ENCODE data around the gene PHOX2A. TPM values are rescaled to one million over a fixed set of nuclear protein-coding genes. Genes with fewer than 3 reads are reported as not detected.

PHOX2A gene
- total RNA-seq, 6 experiments from 2014 or later: not detected

- Histone ChIP-seq H3K27me3 (no peaks in the 10 kb centered on the region), H3K4me1 (peaks cover 0 to 9% (median 0%) of the 10 kb centered on the region in 4 donors), H3K27ac (peak overlapping the region; percentile 75 to 94 (median 90)), H3K9me3 (no peaks in the 10 kb centered on the region), H3K4me3 (peak overlapping the region; percentile 77 to 88 (median 88)), H3K36me3 (no peaks in the 10 kb centered on the region)
- TF ChIP-seq POLR2A (IDR thresholded peaks at IDR 0.05) (peak; percentile 67), CTCF (IDR thresholded peaks at IDR 0.05) (peak in 3 of 4 donors; percentile 23 to 38 (median 28))
- intact Hi-C loops (cut with DNase I): no loop called here
- DNase-seq (peak; percentile 95 to 97 (median 95)), ATAC-seq (peak; percentile 88 to 91 (median 90))
- 2% methylated on average over 6 of the region's 47 CpGs for WGBS (ENCODE audit: insufficient coverage, low coverage, low lambda C conversion rate, missing lambda C conversion rate)
Measured at GRCh38 chr11:72222907-72223614, 20.9 kb downstream of the PHOX2A start.

GRCh38 chr11:72222106-72222891 is 21.7 kb downstream of the PHOX2A start:
- peak overlapping the region; percentile 77 to 88 (median 88) for H3K4me3 ChIP-seq
- intact Hi-C loops (cut with DNase I): no loop called here
- ATAC-seq (no peak), DNase-seq (no peak)
- 70% methylated on average over 3 of the region's 6 CpGs for WGBS (ENCODE audit: insufficient coverage, low coverage, low lambda C conversion rate, missing lambda C conversion rate)
- TF ChIP-seq POLR2A (IDR thresholded peaks at IDR 0.05) (no peak), CTCF (IDR thresholded peaks at IDR 0.05) (no peak)
- no peaks in the 10 kb centered on the region for H3K27me3 ChIP-seq
- H3K9me3 ChIP-seq: no peaks in the 10 kb centered on the region
- H3K36me3 ChIP-seq: no peaks in the 10 kb centered on the region
- H3K4me1 ChIP-seq: peaks cover 0 to 9% (median 0%) of the 10 kb centered on the region in 4 donors
- peak overlapping the region; percentile 75 to 94 (median 90) for H3K27ac ChIP-seq

GRCh38 chr11:72221386-72222075 is 22.4 kb downstream of the PHOX2A start:
- ATAC-seq (no peak), DNase-seq (no peak)
- Histone ChIP-seq H3K9me3 (no peaks in the 10 kb centered on the region), H3K27ac (no peak overlapping the region), H3K4me3 (no peak overlapping the region), H3K36me3 (no peaks in the 10 kb centered on the region), H3K4me1 (peaks cover 0 to 9% (median 0%) of the 10 kb centered on the region in 4 donors), H3K27me3 (no peaks in the 10 kb centered on the region)
- intact Hi-C loops (cut with DNase I): no loop called here
- WGBS (ENCODE audit: insufficient coverage, low coverage, low lambda C conversion rate, missing lambda C conversion rate): 100% methylated on average over 1 of the region's 7 CpGs
- TF ChIP-seq CTCF (IDR thresholded peaks at IDR 0.05) (no peak), POLR2A (IDR thresholded peaks at IDR 0.05) (no peak)

GRCh38 chr11:72220696-72221363 is 23.1 kb downstream of the PHOX2A start:
- Histone ChIP-seq H3K27ac (no peak overlapping the region), H3K27me3 (no peaks in the 10 kb centered on the region), H3K36me3 (no peaks in the 10 kb centered on the region), H3K4me1 (peaks cover 0 to 9% (median 0%) of the 10 kb centered on the region in 4 donors), H3K4me3 (no peak overlapping the region), H3K9me3 (no peaks in the 10 kb centered on the region)
- TF ChIP-seq CTCF (IDR thresholded peaks at IDR 0.05) (no peak), POLR2A (IDR thresholded peaks at IDR 0.05) (no peak)
- WGBS (ENCODE audit: insufficient coverage, low coverage, low lambda C conversion rate, missing lambda C conversion rate): 87% methylated on average over 4 of the region's 10 CpGs
- intact Hi-C loops (cut with DNase I): no loop called here
- DNase-seq: no peak
- no peak for ATAC-seq

Data from right lobe of liver (tissue), 6 donors.